ENCODE results near the gene MRPS18B. TPM values are rescaled to one million over a fixed set of nuclear protein-coding genes. Genes with fewer than 3 reads are reported as not detected.

The MRPS18B gene
- total and polyA plus RNA-seq, 2 of the 13 experiments (the other 11 are each of a cell fraction or from before 2014, with no cell fraction given), result 125 to 131 TPM

- peak; percentile 71 for TF ChIP-seq ZNF121 (CRISPR knock-in tag; IDR thresholded peaks at IDR 0.05)
- TF ChIP-seq SAP130 (CRISPR knock-in tag; IDR thresholded peaks at IDR 0.05; ENCODE audit: low read depth), result peak; percentile 98
- TF ChIP-seq BCL6 (CRISPR knock-in tag; IDR thresholded peaks at IDR 0.05), result peak; percentile 74
- TF ChIP-seq RFX5 (IDR thresholded peaks at IDR 0.05; ENCODE audit: low read depth, low read length), result no peak
- TF ChIP-seq HMG20A (CRISPR knock-in tag; IDR thresholded peaks at IDR 0.05; ENCODE audit: borderline replicate concordance), result peak; percentile 33; the same call in 1 of the 2 replicates
- peak; percentile 13; the same call in 1 of the 2 replicates for TF ChIP-seq ZNF12 (CRISPR knock-in tag; IDR thresholded peaks at IDR 0.05)
- no peak for TF ChIP-seq FOXO4 (CRISPR knock-in tag; conservative IDR thresholded peaks at IDR 0.05)
- TF ChIP-seq HMG20B (CRISPR knock-in tag; conservative IDR thresholded peaks at IDR 0.05), result no peak; the same call in 1 of the 2 replicates
- TF ChIP-seq ZNF557 (CRISPR knock-in tag; IDR thresholded peaks at IDR 0.05), result no peak
- no peak for TF ChIP-seq FOXP1 (IDR thresholded peaks at IDR 0.05)
- peak; percentile 31 for TF ChIP-seq FOXP1 (CRISPR knock-in tag; IDR thresholded peaks at IDR 0.05)
- peak; percentile 41; the same call in 1 of the 2 replicates for TF ChIP-seq HIC2 (CRISPR knock-in tag; IDR thresholded peaks at IDR 0.05; ENCODE audit: low read depth)
- peak; percentile 73 for TF ChIP-seq GATAD2A (CRISPR knock-in tag; IDR thresholded peaks at IDR 0.05)
- TF ChIP-seq KIAA2018 (CRISPR knock-in tag; IDR thresholded peaks at IDR 0.05; ENCODE audit: borderline replicate concordance), result 0 out of 2 replicates have a peak, but pooled peaks have one; percentile 56
- no peak for TF ChIP-seq CENPX (CRISPR knock-in tag; IDR thresholded peaks at IDR 0.05)
- TF ChIP-seq ADNP (CRISPR knock-in tag; IDR thresholded peaks at IDR 0.05), result peak; percentile 70
- TF ChIP-seq ARHGAP35 (CRISPR knock-in tag; IDR thresholded peaks at IDR 0.05; ENCODE audit: borderline replicate concordance), result peak; percentile 81
- 0 out of 2 replicates have a peak, but pooled peaks have one; percentile 61 for TF ChIP-seq ZNF564 (CRISPR knock-in tag; IDR thresholded peaks at IDR 0.05)
- TF ChIP-seq MIER3 (CRISPR knock-in tag; IDR thresholded peaks at IDR 0.05; ENCODE audit: borderline replicate concordance), result peak; percentile 60; the same call in 1 of the 2 replicates
- peak; percentile 63 for TF ChIP-seq HIVEP1 (CRISPR knock-in tag; IDR thresholded peaks at IDR 0.05)
- peak; percentile 93 for TF ChIP-seq THAP11 (CRISPR knock-in tag; IDR thresholded peaks at IDR 0.05)
These were observed 55.0 kb downstream of the MRPS18B start, which contains the start of gene DHX16 (continued) for GRCh38 chr6:30672445-30673253.

Data from HepG2 (cell line).